Fibroblast of the aortic adventitia (primary cell): Measurements from ENCODE around the gene PDE1C. TPM values are rescaled to one million over a fixed set of nuclear protein-coding genes. Genes with fewer than 3 reads are reported as not detected.

Source experiments
- DNase-seq: peaks from one replicate; pipeline ENCODE4 v3.0.0-alpha.2; 2010; ENCODE audit warnings: low read depth
- H3K4me3 ChIP-seq: 2 replicates; pipeline ENCODE4 v1.5.1; 2011; ENCODE audit warnings: low read depth, mild to moderate bottlenecking, control low read depth, low read length, moderate library complexity
- CTCF ChIP-seq: IDR thresholded peaks from 2 replicates; pipeline ENCODE4 v1.5.1; 2011; ENCODE audit warnings: mild to moderate bottlenecking, low read length, control low read depth, inconsistent platforms; ENCODE audit not compliant: insufficient read depth
- total RNA-seq: library from RNA; depleted of rRNA; stranded (reverse); fragments of >200 nt; gene quantifications from 2 replicates; pipeline ENCODE4 v1.2.3, GENCODE V29; 2012; ENCODE audit warnings: low replicate concordance

The PDE1C gene
- total RNA-seq, 1 donor, result 7.4 TPM

GRCh38 chr7:32048970-32049491 is 21.2 kb downstream of the PDE1C start:
- no peak for DNase-seq
- no peak for TF ChIP-seq CTCF
- no peak overlapping the region for H3K4me3 ChIP-seq

- TF ChIP-seq CTCF, result no peak
- no peak overlapping the region for H3K4me3 ChIP-seq
- DNase-seq, result no peak
These were observed 22.4 kb downstream of the PDE1C start for GRCh38 chr7:32047801-32048200.

GRCh38 chr7:32047075-32047474 is 23.1 kb downstream of the PDE1C start:
- no peak overlapping the region for H3K4me3 ChIP-seq
- no peak for TF ChIP-seq CTCF
- no peak for DNase-seq

- no peak for TF ChIP-seq CTCF
- DNase-seq, result no peak
- no peak overlapping the region for H3K4me3 ChIP-seq
These were observed 25.0 kb downstream of the PDE1C start for GRCh38 chr7:32045228-32045627.

DNA sequence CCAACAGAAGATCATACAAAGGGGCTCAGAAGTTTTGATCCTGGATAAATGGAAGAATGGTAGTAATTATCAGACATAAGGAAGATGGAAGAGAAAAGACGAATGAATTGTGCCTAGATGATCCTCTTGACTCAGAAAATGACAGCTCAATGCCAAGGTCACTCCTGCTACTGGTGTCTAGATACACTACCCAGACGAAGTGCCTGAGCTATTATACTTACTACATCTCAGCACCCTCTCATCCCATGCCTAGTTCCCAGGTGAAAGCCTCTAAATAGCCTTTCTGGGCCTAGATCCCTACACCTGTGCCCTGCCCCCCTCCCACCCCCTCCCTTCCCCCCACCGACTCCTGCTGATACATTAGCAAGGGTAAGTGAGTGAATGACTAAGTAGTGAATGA is 25.5 kb downstream of the PDE1C start:
- no peak overlapping the region for H3K4me3 ChIP-seq
- DNase-seq, result no peak
- TF ChIP-seq CTCF, result no peak

GRCh38 chr7:32043688-32044087 is 26.5 kb downstream of the PDE1C start:
- peak; percentile 19 for DNase-seq
- H3K4me3 ChIP-seq, result no peak overlapping the region
- no peak for TF ChIP-seq CTCF

DNA sequence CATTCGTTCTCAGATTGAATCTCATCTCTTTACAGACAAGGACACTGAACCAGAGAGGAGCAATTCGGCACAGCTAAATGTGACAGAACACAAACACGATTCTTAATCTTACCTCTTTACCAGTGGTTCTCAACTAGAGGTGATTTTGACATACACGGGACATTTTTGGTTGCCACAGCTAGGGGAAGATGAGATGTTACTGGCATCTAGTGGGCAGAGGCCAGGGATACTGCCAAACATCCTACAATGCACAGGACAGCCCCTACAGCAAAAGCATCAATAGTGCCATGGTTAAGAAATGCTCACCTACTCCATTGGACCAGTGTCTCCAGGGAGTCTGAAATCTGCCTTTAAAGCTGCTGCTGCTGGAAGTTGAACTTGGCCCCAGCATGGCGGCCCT is 27.3 kb downstream of the PDE1C start:
- TF ChIP-seq CTCF, result no peak
- H3K4me3 ChIP-seq, result no peak overlapping the region

More for the DNA sequence above, 27.3 kb downstream of the PDE1C start:
- no peak for DNase-seq
